GM18870 (cell line): ENCODE results near the gene DIS3L2.
"Not testable (repeated sequence)": the region's sequence is repeated elsewhere in the genome, so short reads cannot be mapped to it uniquely, and the experiment has no call there.

ENCODE experiments used
- ATAC-seq: cut with Tn5 transposase; IDR thresholded peaks from one replicate; pipeline ENCODE4 v1.9.1; 2021; ENCODE audit warnings: moderate library complexity; ENCODE audit not compliant: unreplicated experiment

The DIS3L2 gene

DNA sequence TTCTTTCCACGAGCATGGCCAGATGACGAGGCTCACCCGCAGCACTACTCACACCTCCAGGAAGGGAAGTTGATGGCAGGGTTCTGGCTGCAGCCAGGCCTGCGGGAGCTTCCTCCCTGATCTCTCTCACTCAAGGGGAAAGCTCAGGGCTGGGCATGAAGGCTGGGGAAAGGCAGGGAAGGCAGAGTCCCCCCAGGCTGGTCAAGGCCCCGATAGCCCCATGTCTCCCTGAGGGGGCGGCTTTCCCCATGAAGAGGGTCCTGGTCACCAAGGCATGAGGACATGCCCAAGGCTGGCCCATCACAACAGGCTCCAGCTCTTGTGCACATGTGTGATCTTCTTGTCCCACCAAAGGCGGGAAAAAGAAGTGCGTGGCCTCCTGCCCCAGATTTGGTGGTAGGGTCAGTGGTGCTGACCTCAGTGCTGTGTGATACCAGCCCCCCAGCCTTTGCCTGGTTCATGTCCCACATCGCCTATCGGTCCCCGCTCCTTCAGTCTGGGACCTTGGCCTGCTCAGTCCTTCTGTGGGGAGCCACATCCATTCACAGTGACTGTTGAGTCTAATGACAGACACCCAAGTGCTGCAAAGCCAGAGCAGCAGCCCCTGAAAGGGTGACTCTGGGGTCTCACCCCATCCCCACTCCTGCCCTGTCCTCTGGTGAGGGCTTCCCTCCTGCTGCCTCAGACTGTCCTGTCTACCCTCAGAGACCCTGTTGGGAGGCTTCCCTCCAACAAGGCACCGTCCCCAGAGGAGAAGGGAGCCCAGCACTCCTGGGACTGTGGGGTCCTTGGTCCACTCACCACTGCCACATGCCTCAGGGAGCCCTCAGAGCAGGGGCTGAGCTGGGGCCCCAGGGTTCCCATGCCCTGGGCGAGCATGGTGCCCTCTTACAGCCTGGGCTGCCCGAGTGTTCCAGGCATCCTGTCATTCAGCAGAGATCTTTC is 367.3 kb downstream of the DIS3L2 start:
- ATAC-seq: no peak

DNA sequence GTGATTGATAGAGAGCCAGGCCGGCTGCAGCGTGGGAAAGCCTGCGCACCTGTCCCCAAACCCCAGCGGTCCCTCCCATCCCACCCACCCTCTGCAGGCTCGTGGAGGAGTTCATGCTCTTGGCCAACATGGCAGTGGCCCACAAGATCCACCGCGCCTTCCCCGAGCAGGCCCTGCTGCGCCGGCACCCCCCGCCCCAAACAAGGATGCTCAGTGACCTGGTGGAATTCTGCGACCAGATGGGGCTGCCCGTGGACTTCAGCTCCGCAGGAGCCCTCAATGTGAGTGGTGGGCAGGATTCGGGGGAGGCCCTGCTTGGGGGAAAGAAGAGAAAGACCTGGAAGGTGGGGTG is 368.2 kb downstream of the DIS3L2 start:
- ATAC-seq: no peak

DNA sequence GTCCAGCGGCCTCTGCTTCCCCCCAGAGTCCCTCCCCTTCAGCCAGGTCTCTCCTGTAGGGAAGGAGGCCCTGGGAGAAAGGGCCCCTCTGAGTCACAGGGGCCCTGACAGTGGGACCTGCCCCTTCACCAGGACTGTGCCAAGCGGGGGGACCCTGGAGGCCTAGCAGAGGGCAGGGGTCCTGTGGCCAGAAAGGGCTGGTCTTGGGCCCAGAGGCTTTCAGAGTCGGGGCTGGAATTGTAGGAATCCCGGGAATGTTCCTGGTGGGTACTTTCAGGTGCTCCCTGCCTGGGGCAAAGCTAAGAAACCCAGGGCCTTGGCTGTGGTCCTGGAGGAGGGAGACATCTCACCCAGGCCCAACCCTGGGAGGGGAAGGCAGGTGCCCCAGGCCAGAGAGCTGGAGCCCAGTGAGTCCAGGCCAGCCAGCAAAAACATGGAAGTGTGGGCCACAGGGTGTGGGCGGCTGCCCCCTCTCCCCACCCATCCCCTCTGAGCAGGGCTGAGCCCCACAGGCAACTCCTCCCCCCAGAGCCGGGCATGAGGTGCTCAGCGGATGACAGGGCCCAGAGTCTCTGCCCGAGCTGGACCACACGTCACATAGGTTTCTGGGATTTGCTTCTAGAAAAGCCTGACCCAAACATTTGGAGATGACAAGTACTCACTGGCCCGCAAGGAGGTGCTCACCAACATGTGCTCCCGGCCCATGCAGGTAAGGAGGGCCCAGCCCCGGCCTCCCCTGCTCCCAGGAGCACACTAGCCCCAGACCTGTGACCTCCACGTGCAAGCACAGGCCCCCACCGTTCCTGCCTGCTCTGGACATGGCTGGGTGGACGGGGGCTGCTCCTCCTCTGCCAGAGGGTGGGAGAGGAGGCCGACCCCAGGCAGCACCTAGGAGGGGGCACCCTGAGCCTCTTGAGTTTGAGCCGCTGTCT is 368.8 kb downstream of the DIS3L2 start:
- no peak for ATAC-seq

DNA sequence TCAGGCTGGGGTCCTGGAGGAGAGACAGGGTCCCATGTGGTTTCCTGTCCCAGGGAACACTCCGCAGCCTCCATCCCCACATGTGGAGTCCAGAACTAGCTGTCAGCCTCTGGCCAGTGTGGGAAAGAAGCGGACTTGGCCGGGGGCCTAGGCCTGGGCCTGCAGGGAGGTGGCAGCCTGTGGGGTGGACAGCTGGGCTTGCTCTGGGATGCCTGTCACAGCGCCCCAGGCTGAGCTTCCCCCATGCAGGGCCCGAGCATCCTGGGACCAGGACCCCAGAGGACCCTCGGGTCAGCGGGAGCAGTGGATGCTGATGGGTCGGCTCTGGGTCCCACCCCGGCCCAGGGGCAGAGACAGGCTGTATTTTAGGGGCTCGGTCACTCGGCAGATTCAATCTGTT is 369.5 kb downstream of the DIS3L2 start:
- not testable (repeated sequence) for ATAC-seq

DNA sequence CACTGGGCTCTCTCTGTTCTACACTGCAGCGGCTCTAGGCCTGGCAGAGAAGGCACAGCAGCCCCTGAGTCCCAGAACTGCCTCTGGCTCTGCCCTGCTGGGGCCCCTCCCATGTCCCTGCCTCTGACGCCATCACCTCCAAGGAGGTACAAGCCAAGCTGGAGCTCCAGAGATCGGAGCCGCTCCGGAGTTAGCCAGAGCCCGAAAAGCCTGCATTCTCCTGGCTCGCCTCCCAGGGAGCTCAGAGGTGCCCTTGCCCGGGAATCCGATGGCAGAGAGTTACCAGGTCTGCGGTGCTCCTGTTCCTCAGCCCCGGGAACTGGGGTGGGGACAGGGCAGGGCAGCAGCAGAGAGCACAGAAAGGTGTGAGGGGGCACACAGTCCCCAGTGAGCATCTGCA is 370.1 kb downstream of the DIS3L2 start:
- not testable (repeated sequence) for ATAC-seq

DNA sequence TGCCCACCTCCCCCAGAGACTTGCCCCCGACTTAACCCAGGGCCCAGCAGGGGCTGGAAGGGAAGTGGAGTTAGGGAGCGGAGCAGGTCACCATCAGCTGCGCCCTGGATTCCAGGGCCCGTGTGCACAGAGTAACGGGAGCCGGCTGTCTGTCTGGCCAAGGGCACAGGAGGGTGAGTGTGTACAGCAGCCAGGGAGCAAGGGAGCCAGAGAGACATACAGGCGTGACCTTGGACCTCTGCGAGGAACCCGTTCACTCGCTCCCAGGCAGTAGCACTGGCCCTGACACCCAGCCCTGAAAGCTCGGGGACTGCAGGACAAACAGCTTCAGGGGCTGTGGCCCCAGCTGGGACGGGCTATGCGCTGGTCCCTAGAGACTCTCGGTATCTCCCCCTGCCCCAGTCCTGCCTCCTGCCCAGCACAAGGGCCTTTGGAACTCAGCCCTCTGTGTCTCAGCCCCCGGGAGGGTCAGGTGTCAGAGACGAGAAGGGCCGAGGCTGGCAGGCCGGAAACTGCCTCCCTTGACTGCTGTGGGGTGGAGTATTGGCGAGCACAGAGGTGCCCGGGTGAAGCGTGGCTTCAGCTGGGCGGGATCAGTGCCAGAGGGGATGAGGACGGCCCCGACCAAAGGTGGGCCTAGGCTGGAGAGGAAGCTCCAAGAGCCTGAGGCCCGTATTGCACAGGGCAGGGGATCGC is 370.9 kb downstream of the DIS3L2 start:
- ATAC-seq: not testable (repeated sequence)

DNA sequence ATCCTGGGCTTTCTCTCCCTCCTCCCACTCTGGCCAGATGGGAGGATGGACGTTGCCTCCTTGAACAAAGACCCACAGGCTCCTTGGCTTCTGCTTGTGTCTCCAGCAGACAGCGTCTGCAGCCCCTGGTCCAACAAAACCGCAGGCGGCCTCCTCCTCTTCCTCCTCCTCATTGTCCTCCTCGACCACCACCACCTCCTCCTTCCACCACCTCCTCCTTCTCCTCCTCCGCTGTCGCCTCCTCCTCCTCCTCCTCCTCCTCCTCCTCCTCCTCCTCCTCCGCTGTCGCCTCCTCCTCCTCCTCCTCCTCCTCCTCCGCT is 371.4 kb downstream of the DIS3L2 start:
- no peak for ATAC-seq

DNA sequence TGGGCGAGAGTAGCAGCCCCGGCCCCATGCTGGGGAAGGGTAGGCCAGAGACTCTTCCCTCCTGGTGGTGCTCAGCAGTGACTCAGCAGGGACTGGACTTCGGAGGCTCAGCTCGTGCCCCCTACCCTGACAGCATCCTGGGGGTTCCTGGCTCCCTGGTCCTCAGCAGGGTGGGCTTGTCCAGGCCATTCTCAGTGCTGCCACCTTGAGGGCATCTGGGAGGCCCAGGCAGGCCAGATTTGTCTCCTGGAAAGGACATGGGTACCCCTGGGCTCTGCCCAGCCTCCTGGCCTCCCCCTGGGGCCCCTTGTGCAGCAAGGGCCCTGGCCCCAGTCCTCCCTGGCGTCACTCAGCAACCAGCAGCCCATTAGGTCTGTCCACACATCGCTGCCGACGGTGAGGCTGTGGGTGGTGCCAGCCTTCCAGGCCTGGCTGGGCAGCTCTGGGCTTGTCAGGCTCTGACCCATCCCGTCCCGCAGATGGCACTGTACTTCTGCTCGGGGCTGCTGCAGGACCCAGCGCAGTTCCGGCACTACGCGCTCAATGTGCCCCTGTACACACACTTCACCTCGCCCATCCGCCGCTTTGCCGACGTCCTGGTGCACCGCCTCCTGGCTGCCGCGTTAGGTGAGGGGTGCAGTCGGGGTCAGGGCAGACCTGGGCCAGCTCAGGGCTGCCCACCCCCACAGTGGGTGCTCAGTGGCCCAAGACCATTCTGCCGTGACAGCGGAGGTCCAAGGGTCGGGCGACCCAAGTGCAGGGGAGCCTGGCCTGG is 372.0 kb downstream of the DIS3L2 start:
- ATAC-seq: no peak

DNA sequence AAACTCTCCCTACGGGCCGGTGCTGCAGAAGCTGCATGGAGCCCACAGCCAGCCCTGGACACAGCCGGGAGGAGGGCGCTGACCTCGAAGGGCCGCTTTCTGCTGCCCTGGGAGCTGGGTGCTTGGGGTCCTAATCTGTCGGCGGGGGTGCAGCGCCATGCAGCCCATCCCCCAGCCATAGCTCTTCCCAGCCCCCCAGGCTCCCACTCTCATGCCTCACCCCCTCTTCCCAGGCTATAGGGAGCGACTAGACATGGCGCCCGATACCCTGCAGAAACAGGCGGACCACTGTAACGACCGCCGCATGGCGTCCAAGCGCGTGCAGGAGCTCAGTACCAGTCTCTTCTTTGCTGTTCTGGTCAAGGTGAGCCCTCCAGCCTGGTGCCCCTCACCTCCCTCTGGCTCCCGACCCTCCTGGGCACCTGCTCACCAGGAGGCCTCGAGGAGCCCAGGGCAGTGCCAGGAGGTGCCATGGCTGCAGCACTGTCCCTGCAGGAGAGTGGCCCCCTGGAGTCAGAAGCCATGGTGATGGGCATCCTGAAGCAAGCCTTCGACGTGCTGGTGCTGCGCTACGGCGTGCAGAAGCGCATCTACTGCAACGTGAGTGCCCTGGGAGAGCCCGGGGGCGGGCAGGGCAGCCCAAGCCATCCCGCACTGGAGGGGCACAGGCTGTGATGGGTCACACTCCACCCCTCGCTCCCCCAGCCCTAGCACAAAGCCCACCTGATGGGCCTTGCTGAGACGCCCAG is 372.8 kb downstream of the DIS3L2 start:
- ATAC-seq: not testable (repeated sequence)

DNA sequence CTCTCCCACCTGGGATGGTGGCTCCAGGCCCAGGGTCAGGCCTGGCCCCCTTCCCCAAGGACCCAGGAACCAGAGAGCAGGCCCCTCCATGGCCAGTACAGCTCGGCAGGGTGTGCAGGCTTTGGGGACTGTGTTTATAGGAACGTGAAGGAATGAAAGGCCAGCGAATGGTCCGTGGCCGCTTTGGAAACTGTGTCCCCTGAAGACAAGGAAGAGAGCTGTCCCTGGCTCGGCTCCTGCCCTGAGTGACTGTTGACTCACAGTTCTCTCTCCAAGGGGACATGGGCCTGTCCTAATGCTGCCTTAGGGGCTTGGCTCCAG is 373.3 kb downstream of the DIS3L2 start:
- not testable (repeated sequence) for ATAC-seq

DNA sequence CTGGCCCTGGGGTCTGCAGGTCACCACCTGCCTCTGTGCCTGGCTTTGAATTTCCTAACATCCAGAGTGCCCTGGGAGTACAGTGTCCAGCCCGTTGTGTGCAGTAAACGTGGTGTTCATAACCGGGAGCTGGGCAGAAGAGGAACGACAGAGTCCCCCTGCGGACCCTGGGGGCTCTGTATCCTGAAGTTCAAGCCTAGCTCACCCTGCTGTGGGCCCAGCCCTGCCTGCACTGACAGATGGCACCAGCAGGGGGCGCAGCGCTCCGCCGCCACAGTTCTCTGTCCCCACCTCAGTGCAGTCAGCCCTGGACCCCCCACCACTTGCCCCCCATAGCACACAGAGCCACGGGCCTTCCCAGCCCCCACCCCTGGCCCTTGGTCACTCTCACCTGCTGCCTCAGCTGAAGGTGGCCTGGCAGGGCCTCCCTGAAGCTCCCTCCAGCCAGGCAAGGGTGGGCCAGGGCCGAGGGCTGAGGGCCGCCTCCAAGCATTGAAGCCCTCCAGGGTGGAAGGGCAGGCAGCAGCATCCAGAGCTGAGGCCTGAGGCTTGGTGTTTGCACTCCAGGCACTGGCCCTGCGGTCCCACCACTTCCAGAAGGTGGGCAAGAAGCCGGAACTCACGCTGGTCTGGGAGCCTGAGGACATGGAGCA is 373.8 kb downstream of the DIS3L2 start:
- ATAC-seq: not testable (repeated sequence)

DNA sequence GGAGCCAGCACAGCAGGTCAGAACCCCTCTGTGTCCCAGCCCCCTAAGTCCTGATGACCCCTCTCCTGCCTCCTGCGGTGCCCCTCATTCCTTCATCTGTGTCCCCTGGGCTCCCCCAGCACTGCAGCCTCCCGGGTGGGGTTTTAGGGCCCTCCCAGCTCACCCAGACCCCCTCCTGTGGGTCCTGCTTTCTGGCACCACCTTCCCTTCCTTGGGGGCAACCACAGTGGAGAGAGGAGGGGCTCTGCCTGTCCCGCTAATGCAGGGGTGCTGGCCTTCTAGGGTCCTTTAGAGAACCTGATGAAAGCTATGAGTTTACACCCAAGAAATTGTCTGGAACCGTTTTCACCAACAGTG is 374.3 kb downstream of the DIS3L2 start:
- no peak for ATAC-seq

DNA sequence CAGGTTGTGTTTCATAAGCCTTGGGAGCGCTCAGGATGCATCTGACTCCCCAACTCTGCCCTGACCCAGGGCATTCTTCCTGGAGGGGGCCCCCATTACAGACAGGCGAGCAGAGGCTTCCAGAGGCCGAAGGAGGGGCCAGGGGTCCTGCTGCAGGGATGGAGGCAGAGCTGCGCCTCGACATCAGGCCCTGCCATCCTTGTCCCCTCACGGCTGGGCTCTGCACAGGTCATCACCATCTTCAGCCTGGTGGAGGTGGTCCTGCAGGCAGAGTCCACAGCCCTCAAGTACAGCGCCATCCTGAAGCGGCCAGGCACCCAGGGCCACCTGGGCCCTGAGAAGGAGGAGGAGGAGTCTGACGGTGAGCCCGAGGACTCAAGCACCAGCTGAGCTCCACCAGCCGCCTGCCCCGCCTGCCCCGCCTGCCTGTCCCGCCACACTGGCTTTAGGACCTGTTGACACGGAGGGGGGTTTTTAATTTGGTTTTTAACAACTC is 374.8 kb downstream of the DIS3L2 start:
- no peak for ATAC-seq

DNA sequence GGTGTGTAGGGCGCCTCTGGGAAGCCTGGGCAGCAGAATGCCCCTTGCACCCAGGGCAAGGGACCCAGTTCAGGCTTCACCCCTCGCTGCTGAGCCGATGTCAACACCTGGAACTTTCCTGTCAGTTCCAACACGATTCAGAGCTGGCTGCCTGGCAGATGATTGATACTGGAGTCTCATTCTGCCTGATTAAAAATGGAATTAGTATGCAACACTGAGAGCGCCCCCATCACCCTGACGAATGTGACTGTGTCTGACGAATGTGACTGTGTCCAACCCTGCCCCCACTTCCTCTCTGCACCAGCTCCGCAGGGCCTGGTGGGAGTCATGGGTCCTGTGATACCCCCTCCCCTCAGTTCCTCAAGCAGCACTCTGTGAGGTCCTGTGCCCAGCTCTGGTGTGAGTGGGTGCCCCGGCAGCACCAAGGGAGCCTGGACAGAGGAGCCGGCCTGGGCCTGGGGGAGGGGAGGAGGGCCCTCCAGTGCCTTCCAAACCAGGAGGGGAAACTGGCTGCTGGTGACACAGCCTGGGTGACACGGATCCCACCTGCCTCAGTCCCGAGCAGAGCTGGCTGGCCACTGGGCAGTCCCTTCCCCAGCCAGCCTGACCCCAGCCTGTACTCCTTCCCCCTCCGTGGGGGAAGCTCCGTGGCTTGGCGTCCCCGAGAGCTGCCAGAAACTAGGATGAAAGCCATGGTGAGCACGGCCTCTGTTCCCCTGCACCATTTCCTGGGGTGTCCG is 375.6 kb downstream of the DIS3L2 start:
- no peak for ATAC-seq

DNA sequence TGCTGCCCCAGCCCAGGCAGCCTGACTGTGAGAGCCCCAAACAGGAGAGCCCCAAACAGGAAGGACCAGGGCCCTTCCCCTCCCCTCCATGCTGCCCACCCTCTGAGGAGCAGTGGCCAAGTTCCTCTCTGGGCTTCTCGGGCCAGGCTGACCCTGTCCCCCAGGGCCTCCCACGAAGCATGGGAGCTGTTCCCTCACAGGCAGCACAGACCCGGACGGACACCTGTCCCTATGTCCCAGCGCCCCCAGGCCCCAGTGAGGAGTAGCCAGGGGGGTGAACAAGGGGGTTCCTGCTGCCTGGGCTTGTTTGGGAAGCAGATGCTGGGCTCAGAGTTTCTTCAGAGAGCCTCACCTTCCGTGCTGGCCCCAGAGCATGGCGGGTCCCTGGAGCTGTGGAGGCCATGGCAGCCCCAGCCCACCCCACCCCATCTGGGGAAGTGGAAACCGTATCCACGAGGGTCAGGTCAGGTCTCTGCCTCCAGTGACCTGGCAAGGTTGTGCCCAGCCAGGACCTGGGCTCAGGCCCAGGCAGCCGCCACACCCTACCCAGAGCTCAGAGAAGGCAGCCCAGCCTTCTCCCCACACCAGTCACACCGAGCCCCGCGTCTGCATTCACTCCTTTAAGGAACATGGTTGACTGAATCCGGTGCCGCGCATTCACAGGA is 376.7 kb downstream of the DIS3L2 start:
- not testable (repeated sequence) for ATAC-seq

DNA sequence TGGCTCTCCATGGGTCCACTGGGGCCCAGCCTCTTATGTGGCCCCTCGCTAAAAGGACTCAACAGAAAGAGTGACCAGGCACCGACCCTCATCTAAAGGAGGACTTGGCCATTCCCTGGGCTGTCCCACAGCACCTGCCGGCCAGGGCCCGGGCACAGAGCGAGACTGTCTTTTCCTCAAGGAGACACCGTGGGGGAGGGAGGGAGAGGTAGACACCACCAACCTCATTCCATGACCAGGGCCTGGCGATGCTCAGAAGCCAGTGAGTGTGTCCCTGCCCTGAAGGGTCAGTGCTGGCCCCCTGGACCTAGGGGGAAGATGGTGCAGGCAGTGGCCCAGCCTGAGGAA is 377.2 kb downstream of the DIS3L2 start:
- no peak for ATAC-seq

DNA sequence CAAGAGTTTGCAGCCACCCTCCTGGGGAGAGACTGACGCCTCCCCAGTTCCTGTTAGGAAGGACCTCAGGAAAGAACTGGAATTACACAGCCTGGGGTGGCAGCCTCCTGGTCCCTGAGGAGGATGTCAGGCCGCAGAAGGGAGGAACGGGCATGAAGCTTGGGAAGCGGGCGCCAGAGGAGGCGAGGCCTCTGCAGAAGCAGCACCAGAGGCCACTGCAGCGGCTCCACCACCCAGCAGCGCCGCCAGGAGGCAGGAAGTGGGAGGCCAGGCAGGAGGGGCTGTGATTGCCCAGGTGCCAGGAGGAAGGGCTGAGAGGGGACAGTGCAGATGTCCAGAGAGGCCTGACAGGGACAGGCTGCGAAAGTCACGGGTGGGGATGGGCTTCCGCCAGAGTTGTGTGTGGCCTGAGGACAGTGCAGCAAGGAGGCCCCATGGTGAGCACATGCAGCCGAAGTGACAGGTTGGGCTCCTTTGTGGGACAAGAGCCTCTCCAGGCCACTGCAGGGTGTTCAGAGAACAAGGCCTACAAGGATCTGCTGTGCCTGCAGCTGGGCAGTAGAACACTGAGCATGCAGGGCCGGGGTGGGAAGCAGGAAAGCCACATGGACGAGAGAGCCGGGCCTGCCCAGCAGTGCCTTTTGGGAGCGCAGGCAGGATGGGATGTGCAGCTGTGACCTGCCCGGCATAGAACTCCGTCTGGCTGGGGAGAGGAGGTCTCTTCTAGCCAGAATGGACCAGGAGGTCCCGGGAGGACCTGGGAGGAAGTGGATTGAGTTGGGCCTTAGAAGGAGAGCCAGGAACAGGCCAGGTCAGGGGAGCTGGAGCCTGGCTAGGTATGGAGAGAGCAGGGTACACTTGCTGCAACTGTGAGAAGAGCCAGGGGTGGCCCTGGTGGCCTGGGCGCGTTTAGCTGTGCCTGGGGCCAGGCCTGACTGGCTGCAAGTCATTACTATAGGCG is 377.9 kb downstream of the DIS3L2 start:
- ATAC-seq: no peak
